ENCODE results near the gene CCBE1. TPM values are rescaled to one million over a fixed set of nuclear protein-coding genes. Genes with fewer than 3 reads are reported as not detected.

The CCBE1 gene
- total RNA-seq, 2 donors from 2014 or later, result 1.00 to 2.9 TPM

- H3K36me3 Mint-ChIP-seq (ENCODE audit: low read depth), result no peaks in the 10 kb centered on the region
- H3K4me1 ChIP-seq (ENCODE audit: control insufficient read depth, insufficient read depth, low read length), result peaks cover 14% of the 10 kb centered on the region
- H3K4me3 Mint-ChIP-seq, result no peak overlapping the region
- peaks cover 25% of the 10 kb centered on the region for H3K27me3 Mint-ChIP-seq (ENCODE audit: insufficient read depth)
- no peak overlapping the region for H3K27ac Mint-ChIP-seq
- no peaks in the 10 kb centered on the region for H3K9me3 ChIP-seq (ENCODE audit: control insufficient read depth, low read length)
- peaks cover 21% of the 10 kb centered on the region for H3K4me1 Mint-ChIP-seq
- no peaks in the 10 kb centered on the region for H3K36me3 ChIP-seq (ENCODE audit: control insufficient read depth, insufficient read depth, low read length)
- H3K9me3 Mint-ChIP-seq, result no peaks in the 10 kb centered on the region
- WGBS, 2 experiments (ENCODE audit: insufficient coverage in 1 of 2, insufficient read length in 1 of 2), result 94 to 100% methylated on average over 1 to 2 of the region's 3 CpGs
- no peak overlapping the region for H3K4me3 ChIP-seq (ENCODE audit: low read length)
- no peak for DNase-seq
- no peak overlapping the region for H3K9ac ChIP-seq (ENCODE audit: extremely low read depth, low read length, poor library complexity, severe bottlenecking)
- H3K27ac ChIP-seq (ENCODE audit: low read depth, low read length), result no peak overlapping the region
- peaks cover 19% of the 10 kb centered on the region for H3K27me3 ChIP-seq (ENCODE audit: control insufficient read depth, insufficient read depth, low read length, poor library complexity, severe bottlenecking)
- no peak for TF ChIP-seq CTCF (conservative IDR thresholded peaks at IDR 0.05)
Observed at GRCh38 chr18:59461171-59461570, 236.1 kb downstream of the CCBE1 start.

- no peak overlapping the region for H3K4me3 ChIP-seq (ENCODE audit: low read length)
- no peaks in the 10 kb centered on the region for H3K36me3 Mint-ChIP-seq (ENCODE audit: low read depth)
- whole genome bisulfite sequencing, 2 experiments (ENCODE audit: insufficient coverage in 1 of 2, insufficient read length in 1 of 2), result 82% methylated on average over 1 of the region's 1 CpG; no CpG with 5 or more reads in 1 of the 2 experiments
- H3K9me3 ChIP-seq (ENCODE audit: control insufficient read depth, low read length), result no peaks in the 10 kb centered on the region
- no peak overlapping the region for H3K4me3 Mint-ChIP-seq
- H3K4me1 Mint-ChIP-seq, result peaks cover 30% of the 10 kb centered on the region
- no peaks in the 10 kb centered on the region for H3K36me3 ChIP-seq (ENCODE audit: control insufficient read depth, insufficient read depth, low read length)
- H3K4me1 ChIP-seq (ENCODE audit: control insufficient read depth, insufficient read depth, low read length), result peaks cover 19% of the 10 kb centered on the region
- H3K9ac ChIP-seq (ENCODE audit: extremely low read depth, low read length, poor library complexity, severe bottlenecking), result peak overlapping the region; percentile 7
- DNase-seq, result no peak
- peaks cover 27% of the 10 kb centered on the region for H3K27me3 ChIP-seq (ENCODE audit: control insufficient read depth, insufficient read depth, low read length, poor library complexity, severe bottlenecking)
- H3K27ac ChIP-seq (ENCODE audit: low read depth, low read length), result no peak overlapping the region
- TF ChIP-seq CTCF (conservative IDR thresholded peaks at IDR 0.05), result no peak
- no peaks in the 10 kb centered on the region for H3K9me3 Mint-ChIP-seq
- H3K27ac Mint-ChIP-seq, result peak overlapping the region; percentile 44
- H3K27me3 Mint-ChIP-seq (ENCODE audit: insufficient read depth), result peaks cover 32% of the 10 kb centered on the region
Observed at GRCh38 chr18:59460072-59460420, 237.2 kb downstream of the CCBE1 start.

- DNase-seq, result no peak
- H3K27me3 ChIP-seq (ENCODE audit: control insufficient read depth, insufficient read depth, low read length, poor library complexity, severe bottlenecking), result peaks cover 27% of the 10 kb centered on the region
- H3K4me3 Mint-ChIP-seq, result no peak overlapping the region
- H3K27ac Mint-ChIP-seq, result peak overlapping the region; percentile 44
- TF ChIP-seq CTCF (conservative IDR thresholded peaks at IDR 0.05), result peak; percentile 79
- H3K27ac ChIP-seq (ENCODE audit: low read depth, low read length), result no peak overlapping the region
- 44 to 49% methylated on average over 8 of the region's 8 CpGs for WGBS, 2 experiments (ENCODE audit: insufficient coverage in 1 of 2, insufficient read length in 1 of 2)
- H3K4me1 ChIP-seq (ENCODE audit: control insufficient read depth, insufficient read depth, low read length), result peaks cover 24% of the 10 kb centered on the region
- no peak overlapping the region for H3K4me3 ChIP-seq (ENCODE audit: low read length)
- H3K9ac ChIP-seq (ENCODE audit: extremely low read depth, low read length, poor library complexity, severe bottlenecking), result peak overlapping the region; percentile 7
- H3K36me3 Mint-ChIP-seq (ENCODE audit: low read depth), result no peaks in the 10 kb centered on the region
- H3K9me3 Mint-ChIP-seq, result no peaks in the 10 kb centered on the region
- H3K27me3 Mint-ChIP-seq (ENCODE audit: insufficient read depth), result peaks cover 32% of the 10 kb centered on the region
- H3K9me3 ChIP-seq (ENCODE audit: control insufficient read depth, low read length), result no peaks in the 10 kb centered on the region
- peaks cover 34% of the 10 kb centered on the region for H3K4me1 Mint-ChIP-seq
- no peaks in the 10 kb centered on the region for H3K36me3 ChIP-seq (ENCODE audit: control insufficient read depth, insufficient read depth, low read length)
Observed at GRCh38 chr18:59459369-59460071, 237.7 kb downstream of the CCBE1 start.

Data from endodermal cell (in vitro differentiated cells).